GM19397 (cell line): ENCODE data around the gene DPP3.

Experiments
- ATAC-seq: cut with Tn5 transposase; IDR thresholded peaks from one replicate; pipeline ENCODE4 v1.9.1; 2021; ENCODE audit warnings: mild to moderate bottlenecking, moderate library complexity; ENCODE audit not compliant: unreplicated experiment

Gene DPP3

GRCh38 chr11:66550887-66551286 is 70.7 kb downstream of the DPP3 start:
- ATAC-seq, result no peak

GRCh38 chr11:66554602-66555001 is 74.4 kb downstream of the DPP3 start:
- ATAC-seq, result no peak

- no peak for ATAC-seq
These were observed 75.2 kb downstream of the DPP3 start for GRCh38 chr11:66555416-66555815.

GRCh38 chr11:66556086-66556485 is 75.9 kb downstream of the DPP3 start:
- no peak for ATAC-seq

- no peak for ATAC-seq
These were observed 77.6 kb downstream of the DPP3 start for GRCh38 chr11:66557733-66558326.
